Right renal cortex interstitium (tissue), 3 donors: ENCODE results near the gene CPNE1. TPM values are rescaled to one million over a fixed set of nuclear protein-coding genes. Genes with fewer than 3 reads are reported as not detected.

Experiments
- DNase-seq, 3 donors: peaks; one replicate each; pipeline ENCODE4 v3.0.0-alpha.2; 2013; ENCODE audit warnings: low read depth in 3 of 3, low spot score in 2 of 3
- polyA plus RNA-seq, 3 donors: library from polyadenylated mRNA; unstranded; fragments of 120-200 nt; gene quantifications; one replicate each; pipeline ENCODE4 v1.2.1, GENCODE V29; 2013; ENCODE audit not compliant: insufficient read length in 3 of 3

Gene CPNE1
- polyA plus RNA-seq, 3 donors, result 176 to 179 (median 178) TPM

GRCh38 chr20:35654415-35654814 is 10.3 kb downstream of the CPNE1 start:
- no peak for DNase-seq

DNA sequence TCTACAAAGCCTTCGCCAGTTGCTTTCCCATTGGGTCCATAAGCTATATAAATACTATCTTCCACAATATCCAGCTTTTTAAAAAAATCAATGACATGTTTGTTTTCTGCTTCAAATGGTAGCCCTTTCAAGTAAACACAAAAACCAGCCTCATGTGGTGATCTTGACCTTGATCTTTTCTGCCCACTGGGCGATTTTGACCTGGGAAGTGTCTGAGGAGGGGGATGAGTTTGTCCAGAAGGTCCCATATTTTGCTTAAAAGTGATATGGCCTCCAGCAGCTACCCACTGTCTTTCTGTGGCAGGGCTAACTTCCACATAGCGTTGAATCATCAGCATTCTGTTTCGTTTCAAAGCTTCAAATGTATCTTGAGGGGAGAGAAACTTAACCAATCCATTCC is 10.8 kb downstream of the CPNE1 start:
- DNase-seq, result no peak

DNA sequence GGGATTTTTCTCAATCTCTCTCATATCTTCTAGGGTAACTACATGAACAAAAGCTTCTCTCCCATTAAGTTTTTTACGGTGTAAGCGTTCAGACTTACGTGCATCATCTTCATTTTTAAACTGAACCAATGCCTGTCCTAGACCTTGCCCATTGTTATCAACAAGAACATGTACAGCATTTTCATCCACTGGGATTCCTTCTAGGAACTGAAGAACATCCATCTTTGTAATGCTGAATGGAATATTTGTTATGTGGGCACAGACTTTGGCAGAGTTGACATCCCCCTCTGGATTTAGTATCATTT is 11.3 kb downstream of the CPNE1 start:
- DNase-seq, result no peak

DNA sequence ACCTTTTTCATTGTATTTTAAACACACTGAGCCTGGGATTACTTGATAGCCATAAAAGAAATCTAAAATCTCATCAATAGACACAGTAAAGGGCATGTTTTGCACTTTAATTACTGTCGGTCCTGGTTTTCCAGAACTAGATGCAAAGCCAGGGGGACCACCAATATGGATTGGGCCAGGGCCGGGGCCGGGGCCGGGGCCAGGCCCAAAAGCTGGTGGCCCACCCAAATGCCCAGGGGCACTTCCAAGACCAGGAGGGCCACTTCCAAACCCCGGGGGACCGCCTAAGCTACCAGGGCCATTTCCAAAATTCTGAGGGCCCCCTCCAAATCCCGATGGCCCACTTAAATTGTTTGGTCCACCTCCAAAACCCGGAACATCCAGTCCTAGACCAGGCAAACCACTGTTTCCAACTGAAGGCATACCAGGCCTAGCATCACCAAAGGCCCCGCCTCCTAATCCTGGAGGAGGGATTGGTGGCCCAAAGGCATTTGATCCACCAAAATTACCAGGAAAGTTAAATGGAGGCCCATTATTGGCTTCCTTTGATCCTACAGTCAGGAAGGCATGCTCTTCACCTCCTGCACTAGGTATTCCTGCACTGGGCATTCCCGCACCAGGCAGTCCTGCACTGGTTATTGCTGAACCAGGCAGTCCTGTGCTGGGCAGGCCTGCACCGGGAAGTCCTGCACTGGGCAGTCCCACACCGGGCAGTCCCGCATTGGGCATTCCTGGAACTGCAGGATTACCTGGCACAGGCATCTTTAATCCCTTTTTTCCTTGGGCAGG is 11.9 kb downstream of the CPNE1 start:
- no peak for DNase-seq

GRCh38 chr20:35651958-35652357 is 12.7 kb downstream of the CPNE1 start:
- no peak for DNase-seq

- no peak for DNase-seq
These were observed 14.1 kb downstream of the CPNE1 start for GRCh38 chr20:35650632-35651031.

GRCh38 chr20:35648836-35649235 is 15.9 kb downstream of the CPNE1 start:
- no peak for DNase-seq

DNA sequence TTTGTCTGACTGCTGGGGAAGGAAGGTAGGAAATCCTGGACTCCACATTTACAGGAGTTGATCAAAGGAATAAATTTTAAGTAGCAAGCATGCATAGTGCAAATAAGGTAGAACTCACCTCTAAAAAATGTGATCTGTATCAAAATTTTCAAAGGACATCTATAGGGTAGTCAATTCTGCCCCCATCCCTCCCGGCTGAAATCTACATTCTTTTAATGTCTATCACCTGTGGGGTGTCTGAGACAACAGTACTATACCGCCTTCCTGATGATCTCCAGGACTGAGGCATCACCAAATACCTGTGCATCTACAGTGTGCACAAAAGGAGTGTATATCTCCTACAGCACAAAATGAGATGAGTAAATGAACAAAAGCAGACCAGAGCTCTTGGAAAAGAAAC is 19.9 kb downstream of the CPNE1 start:
- no peak for DNase-seq

DNA sequence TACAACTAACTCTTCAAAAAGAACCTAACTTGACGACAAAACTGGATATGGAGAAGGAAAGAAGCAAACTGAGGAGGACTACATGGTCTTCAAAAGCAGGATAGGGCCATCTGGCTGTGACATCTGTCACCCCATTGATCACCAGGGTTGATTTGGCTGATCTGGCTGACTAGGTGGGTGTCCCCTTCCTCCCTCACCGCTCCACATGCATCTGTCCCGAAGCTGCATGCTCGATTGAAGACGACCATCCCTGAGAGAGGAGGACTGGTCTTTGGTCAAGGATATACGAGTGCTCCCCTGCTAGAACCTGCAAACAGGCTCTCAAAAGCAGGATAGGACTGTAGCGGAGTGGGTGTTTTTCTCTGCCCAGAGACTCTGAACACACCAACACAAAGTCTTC is 21.7 kb downstream of the CPNE1 start:
- no peak for DNase-seq

DNA sequence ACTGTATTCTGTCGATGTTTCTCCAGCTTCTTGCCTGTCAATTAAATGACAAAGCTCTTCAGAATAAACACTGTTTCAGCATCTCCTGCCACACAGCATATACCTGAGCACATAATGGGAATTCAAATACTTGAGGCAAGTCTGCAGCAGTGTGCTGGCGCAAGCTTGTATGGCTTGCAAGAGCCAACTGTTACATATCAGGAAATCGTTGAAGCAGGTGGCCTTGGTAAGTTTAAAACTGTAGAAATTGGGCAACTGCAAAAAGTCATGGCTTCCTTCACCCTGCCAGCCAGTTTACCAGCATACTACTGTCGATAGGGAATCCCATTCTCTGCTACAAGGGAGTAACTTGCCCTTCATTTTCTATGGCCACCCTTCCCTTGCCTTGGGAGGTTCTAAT is 23.0 kb downstream of the CPNE1 start:
- DNase-seq, result no peak

DNA sequence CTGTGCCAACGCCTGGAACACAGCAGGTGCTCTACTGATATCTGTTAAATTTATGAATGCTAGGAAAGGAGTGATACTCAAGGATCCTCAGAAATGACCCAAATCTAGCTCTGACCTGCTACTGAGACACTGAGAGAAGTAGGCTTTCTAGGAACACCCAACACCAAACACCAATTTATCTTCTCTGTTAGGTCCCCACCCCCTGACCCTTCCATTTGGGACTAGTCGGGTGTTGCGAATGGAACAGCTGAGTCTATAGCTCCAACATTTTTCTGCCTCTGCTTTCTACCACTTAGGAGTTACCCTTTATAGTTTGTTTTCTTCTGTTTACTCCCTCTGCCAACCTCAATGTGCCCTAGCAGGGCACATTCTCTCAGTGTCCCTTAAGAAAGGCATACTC is 24.0 kb downstream of the CPNE1 start:
- no peak for DNase-seq

- DNase-seq, result no peak
These were observed 25.9 kb downstream of the CPNE1 start for GRCh38 chr20:35638751-35639150.

GRCh38 chr20:35637276-35637675 is 27.4 kb downstream of the CPNE1 start:
- DNase-seq, result no peak

DNA sequence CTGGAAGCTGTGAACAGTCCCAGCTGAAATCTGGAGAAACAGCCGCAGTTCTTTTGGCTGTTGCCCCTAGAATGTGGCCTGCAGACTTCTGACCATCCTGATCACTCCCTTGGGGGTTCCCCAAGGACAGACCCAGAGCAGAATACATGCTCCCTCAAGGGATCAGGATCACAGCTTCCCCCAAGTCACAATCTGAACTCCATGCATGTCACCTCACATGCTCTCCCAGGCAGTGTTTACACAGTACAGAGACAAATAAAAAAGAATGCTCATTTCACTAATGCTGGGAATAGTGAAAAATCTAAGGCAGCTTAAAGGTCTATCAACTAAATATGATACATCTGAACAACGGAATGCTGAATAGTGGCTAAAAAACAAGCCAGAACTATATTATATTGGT is 28.6 kb downstream of the CPNE1 start:
- no peak for DNase-seq

GRCh38 chr20:35635652-35636051 is 29.0 kb downstream of the CPNE1 start:
- no peak for DNase-seq

DNA sequence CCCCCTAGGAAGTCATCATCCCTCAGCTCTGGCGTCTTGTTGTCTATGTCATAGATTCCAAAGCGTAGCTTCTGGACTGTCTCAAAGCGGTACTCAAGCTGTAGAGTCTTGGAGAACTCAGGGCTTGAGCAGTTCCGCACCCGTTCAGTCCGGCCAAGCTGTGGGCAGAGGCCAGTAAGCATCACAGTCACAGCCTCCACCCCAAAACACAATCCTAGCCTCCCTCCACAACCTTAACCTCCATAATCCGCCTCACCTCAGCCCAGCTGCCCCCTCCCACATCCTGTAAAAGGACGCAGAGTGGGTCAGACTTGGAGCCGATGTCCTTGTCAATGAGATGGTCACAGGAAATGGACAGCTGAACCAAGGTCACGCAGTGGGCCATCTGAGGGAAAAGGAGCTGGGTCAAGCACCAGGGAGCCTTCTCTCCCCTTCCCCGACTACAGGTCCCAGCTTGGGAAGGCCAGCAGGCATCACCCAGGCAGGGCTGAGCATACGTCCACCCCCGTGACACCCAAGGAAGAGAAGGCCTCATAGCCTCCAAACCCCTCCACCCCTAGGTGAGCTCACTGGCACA is 32.1 kb downstream of the CPNE1 start:
- DNase-seq, result no peak

- DNase-seq, result no peak
These were observed 34.1 kb downstream of the CPNE1 start for GRCh38 chr20:35630636-35631035.

GRCh38 chr20:35629427-35630145 is 35.1 kb downstream of the CPNE1 start:
- DNase-seq, result no peak

DNA sequence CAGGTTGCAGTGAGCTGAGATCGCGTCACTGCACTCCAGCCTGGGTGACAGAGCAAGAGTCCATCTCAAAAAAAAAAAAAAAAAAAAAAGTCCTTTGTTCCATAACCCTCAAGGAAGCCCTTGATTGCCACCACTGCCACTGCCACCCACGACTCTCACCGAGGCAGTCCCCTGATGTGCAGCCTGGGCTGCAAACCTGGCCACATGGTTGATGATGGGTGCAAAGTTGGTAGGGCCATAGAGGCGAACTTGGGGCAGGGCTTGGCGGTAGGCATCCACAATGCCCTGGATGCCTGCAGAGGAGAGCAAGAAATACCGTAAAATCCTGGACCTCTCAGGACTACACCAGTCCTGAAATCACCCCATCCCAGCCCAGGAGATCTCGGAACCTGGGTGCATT is 37.6 kb downstream of the CPNE1 start:
- DNase-seq, result no peak

DNA sequence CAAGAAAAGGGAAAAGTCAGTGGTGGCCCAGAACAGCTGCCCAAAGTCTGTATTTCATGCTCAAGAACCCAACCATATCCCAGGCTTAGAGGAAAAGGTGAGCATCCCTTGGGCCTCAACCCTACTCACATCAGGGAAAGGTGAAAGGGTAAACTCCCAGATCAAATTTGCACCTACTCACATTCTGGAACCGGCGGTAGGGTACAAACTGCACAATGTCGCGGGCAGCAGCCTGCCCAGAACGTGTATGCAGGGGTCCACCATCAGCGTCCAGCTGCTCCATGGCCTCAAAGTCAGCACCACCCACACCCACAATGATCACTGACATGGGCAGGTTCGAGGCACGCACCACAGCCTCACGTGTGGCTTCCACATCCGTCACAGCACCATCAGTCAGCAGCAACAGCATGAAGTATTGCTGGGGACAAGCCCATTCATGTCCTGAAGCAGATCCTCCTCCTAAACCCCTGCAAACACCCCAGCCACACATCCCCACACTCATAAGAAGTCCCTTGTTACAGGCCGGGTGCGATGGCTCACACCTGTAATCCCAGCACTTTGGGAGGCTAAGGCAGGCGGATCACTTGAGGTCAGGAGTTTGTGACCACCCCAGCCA is 38.2 kb downstream of the CPNE1 start:
- DNase-seq, result no peak

- no peak for DNase-seq
These were observed 38.9 kb downstream of the CPNE1 start for GRCh38 chr20:35625584-35626385.
